DMS53 treated with DMSO at 0.1 percent for 48 hours (cell line): ENCODE results near the gene CPB2.

Experiments
- DNase-seq: peaks from one replicate; lab custom pipeline; 2025; ENCODE audit not compliant: unreplicated experiment; lab: John Stamatoyannopoulos, UW

Gene CPB2

DNA sequence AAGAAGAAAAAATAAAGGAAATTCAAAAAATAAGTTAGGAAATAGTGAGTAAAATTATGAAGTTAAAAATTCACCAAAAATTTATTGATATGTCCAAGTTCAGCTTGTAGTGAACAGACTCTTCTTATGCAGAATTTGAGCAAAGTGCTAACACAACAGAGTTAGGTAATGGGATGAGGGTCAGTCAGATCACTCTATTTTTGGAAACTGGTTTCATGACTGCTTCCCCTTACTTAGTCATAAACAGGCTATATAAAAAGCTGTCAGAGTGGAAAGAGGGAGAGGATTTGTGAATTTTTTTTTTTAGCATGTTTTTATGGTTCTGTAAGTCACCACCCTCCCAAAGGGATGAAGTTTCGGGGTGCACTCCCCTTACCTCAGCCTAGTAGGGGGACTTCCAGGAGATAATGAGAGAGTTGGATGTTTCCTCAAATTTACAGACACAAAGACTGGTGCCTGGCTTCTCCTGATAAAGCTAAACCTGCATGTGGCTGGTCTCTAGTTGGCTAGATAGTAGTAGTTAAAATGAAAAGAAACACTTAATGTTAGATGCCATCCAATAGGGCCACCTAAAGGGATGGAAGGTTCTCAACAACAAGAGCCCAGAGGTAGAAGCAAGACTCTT, 4.5 kb downstream of the CPB2 start:
- no peak for DNase-seq

DNA sequence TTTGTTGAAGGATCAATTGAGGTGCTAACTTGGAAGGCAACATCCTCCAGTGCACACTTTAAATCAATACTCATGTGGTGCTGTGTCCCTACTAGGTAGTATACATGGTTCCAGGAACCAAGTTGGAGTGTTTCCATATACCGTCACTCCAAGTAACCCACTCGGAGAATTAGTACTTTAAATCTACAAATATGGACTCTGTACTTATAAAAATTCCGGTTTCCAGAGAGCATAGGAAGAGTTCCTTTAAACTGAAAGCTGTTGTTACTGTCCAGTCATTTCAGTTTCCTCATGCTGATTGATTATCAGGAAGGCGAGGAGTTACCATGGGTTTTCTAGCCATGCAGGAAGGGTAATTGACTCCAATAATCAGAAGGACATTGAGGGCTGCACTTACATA, 7.2 kb downstream of the CPB2 start:
- DNase-seq: no peak

DNA sequence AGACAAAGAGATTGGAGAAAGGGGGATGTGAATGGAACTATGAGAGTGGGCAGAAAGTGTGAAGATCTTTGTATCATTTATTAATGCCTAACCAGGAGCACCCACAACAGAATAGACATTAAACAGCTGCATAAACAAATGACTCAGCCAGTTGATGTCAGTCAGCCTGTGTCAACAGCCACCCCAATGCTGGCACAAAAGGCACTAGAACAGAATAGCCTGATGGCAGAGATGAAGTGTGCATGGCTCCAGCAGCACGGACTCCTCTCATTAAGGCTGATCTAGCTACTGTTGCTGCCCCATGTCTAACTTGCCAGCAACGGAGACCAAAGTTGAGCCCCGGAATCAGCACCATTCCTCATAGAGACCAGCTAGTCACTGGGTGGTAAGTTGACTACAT, 7.8 kb downstream of the CPB2 start:
- peak; percentile 87 for DNase-seq

DNA sequence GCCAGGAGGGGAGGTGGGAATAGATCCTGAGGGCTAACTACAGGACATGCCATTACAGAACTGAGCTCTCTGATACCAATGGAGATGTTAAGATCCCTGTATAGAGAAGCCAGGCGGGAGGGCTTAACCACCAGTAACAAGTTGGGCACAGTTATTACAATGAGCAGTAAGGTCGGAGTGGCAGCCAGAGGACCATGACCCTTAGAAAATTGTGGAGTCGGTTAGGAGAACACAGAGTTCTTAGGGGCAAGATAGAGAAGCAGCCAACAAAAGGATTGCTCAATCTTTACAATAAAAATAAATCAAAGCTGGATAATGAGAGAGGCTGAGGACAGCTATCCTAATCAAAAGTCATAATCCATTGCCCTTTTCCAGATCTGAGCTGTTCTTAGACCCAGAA, 10.4 kb downstream of the CPB2 start:
- no peak for DNase-seq

DNA sequence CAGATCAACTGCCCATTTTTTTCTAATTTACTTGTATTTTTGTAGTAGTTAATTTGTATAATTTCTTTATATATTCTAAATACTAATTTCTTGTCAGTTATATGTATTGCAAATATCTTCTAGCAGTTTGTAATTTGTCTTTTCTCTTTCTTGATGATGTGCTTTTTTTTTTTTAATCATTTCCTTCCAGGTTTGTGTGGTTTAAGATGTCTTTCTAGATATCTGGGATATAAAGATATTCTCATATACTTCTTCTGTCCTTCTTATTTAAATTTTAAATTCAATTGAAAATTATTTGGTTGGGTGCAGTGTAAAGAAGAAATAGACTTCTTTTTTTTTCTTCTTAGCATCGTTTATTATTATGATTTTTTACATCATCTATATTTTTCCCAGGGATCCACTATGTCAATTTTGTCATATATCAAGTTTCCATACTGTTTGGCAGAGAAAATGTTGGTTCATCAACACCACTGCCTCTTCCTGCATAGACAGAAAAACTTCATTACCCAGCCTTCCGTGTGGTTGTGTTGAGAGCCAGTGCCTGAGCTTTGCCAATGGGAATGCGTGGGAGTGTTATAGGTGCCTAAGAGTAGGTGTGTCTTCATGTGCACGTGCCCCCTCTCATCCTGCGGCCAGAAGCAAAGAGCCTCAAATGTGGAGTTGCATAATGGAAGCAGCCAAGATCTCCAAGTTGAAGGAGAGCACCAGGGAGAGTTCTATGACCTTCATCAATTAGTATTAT, 15.8 kb downstream of the CPB2 start:
- no peak for DNase-seq

DNA sequence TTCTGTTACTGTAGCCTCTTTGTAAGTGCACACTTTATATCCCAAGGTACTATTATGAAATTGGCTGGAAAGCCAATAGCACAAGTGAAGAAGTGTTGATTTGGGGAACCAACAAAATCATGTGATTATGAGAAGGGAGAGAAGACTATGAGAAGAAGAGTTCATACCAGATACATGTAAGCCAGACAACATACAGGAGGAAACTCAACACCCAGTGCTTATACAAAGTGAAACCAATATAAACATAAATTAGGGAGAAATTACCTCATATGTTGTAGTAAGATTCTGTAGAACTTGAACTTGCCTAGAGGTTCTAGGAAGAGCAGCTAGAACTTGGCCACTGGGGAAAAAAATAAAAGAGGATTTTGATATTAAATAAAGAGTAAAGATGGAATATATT, 17.4 kb downstream of the CPB2 start:
- DNase-seq: no peak

DNA sequence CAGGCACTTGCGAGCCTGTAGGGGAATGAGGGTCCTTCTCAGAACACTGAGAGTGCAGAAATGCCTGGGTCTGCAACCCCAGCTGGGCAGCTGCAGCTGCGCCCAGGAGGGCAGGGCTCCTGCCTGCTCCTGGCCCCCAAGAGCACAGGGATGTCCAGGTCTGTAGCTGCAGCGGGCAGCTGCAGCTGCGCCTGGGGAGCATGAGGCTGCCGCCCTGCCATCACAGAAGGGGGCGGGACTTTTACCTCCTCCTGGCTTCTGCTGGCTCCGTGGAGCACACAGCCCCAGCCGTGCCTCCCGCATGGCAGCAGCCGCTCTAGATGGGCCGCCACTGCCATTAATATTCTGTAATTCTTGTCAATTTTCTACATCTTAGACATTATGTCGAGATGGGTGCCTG, 17.8 kb downstream of the CPB2 start:
- DNase-seq: no peak

DNA sequence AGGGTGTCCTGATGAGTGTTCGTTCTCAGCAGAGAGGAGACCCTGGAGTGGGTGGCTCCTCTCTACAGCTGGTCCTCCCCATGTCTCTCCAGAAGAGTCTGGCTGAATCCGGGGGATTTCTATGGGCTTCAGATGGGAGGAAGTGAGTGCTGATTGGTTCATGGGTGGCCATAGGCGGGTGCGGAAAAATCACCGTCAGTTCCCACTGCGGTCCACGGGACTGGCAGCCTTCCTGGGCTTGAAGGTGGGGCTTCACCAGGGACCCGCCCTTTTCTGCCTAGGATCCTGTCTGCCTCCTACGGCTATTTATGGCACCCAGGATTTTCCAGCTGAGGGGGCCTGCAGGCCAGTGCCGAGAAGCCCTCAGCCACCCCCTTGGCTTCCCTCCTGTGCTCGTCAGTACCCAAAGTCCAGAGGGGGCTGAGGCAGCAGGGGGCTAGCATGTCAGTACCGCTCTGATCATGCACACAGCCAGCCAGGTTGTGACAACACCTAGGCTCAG, 18.4 kb downstream of the CPB2 start:
- DNase-seq: no peak

DNA sequence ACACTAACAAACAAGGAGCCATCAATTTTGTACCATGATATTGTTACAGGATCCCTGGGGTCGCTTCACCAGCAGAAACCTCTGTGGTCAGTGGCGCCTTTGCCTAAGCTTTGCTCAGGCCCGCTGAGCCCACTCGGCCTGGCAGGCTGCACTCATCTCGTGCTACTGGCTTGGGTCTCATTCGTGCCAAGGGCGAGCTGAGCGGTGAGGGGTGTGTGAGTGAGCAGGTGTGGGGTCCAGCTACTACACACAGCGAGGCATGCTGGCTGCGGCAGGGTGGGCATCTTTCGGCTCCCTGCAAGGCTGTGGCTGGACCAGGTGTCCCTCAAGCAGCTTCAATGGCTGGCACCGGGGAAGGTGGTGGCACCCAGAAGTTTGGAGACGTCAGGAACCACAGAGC, 19.1 kb downstream of the CPB2 start:
- no peak for DNase-seq

DNA sequence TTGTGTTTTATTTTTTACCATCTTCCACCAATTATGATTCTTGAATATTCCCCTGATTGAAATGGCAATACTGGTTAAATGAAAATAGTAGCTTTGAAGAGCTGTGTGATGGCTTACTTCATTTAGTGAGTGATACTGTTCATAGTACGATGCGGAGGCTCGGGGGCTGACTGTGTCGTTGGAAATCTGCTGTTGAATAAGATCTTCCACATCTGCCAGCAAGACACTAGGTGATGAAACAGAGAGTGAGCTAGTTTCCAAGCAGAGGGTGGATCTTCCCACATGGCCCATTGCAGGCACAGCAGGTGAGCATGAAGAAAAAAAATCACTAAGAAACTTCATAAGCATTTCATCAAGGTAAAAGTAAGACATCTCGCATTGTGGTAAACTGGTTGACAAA, 22.5 kb downstream of the CPB2 start:
- no peak for DNase-seq

DNA sequence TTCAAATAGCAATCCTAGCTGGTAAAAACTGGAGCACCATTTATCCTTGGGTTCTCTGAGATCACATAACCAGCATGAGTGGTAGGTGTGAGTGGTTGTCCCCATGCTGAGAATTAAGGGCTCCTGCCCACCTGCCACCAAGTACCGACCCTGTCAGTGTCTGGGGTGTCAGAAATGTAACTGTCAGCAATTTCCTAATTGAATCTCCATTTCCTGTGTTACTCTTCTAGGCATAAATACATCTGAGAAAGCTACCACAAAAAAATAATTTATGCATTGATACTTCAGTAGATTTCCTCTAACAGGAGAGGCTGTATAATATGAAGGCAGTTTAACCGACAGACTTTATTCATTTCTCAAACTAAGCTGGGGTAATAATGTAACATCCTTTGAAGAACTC, 25.1 kb downstream of the CPB2 start:
- DNase-seq: no peak

DNA sequence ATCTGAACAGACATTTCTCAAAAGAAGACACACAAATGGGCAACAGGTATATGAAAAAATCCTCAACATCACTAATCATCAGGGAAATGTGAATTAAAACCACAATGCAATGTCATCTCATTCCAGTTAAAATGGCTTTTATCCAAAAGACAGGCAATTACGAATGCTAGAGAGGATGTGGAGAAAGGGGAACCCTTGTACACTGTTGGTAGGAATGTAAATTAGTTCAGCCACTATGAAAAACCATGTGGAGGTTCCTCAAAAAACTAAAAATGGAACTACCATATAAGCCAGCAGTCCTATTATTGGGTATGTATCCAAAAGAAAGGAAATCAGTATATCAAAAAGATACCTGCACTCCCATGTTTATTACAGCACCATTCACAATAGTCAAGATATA, 27.6 kb downstream of the CPB2 start:
- no peak for DNase-seq

DNA sequence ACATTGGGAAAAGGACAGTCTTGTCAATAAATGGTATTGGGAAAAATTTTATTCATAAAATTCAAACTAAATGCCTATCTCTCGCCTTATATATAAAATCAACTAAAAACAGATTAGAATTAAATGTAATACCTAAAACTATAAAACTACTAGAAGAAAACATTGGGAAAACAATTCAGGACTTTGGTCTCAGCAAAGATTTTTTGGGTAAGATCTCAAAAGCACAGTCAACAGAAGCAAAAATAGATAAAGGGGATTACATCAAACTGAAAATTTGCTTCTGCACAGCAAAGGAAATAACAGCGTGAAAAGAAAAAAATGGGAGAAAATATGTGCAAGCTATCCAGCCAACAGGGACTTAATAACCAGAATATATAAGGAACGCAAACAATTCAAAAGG, 28.0 kb downstream of the CPB2 start:
- DNase-seq: no peak

DNA sequence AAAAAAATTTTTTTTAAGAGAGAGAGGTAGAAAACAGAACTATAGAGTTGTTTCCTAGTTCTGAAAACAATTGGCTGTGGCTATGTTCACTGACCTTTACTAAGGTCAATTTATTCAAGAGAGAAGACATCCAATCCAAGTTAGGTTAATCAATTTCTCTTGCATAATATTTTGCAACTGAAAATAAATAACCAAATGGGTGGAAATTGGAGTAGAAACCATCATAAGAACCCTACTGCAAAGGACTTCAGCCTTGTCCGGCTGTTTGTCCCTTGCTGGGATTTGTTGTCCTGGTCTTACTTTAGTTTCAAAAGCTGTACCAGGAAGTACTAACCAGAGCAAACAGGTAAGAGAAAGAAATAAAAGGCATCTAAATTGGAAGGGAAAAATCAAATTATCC, 29.0 kb downstream of the CPB2 start:
- DNase-seq: no peak

DNA sequence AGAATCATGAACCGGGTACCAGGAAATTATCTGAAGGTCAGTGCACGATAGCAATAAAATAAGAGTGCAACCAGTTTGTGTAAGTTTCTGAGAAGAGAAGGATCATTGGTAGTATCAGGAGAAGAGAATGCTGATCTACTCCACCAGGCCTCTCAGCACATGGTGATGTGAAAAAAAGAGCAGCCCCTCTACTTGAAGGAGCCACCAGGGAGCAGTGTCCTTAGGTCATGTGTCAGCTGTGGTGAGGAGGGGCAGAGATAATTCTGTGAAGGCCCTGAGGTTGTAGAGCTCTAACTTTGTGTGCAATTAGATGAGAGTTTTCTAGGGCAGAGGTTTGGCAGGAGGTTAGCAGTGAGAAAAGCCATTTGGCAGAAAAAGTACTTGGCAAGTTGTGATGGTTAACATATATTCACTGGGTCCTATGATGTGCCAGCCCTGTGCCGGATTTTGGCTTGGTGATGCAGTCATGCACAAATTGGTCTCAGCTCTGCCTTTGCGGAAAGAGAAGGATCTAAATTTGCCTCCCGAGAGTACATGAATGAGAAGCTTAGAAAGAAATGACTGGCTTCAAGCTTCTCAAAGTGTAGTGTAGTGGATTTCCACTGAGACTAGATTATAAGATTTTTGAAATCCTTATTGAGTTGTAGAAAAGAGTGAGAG, 33.1 kb downstream of the CPB2 start:
- no peak for DNase-seq

DNA sequence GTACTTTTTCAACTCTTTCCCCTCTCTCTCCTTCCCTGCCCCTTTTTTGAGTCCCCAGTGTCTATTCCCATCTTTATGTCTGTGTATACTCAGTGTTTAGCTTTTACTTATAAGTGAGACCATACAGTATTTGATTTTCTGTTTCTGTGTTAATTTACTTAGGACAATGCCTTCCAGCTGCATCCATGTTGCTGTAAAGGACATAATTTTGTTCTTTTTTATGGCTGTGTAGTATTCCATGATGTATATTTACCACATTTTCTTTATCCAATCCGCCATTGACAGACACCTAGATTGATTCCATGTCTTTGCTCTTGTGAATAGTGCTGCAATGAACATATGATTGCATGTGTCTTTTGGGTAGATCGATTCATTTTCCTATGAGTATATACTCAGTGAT, 41.5 kb downstream of the CPB2 start:
- DNase-seq: no peak

DNA sequence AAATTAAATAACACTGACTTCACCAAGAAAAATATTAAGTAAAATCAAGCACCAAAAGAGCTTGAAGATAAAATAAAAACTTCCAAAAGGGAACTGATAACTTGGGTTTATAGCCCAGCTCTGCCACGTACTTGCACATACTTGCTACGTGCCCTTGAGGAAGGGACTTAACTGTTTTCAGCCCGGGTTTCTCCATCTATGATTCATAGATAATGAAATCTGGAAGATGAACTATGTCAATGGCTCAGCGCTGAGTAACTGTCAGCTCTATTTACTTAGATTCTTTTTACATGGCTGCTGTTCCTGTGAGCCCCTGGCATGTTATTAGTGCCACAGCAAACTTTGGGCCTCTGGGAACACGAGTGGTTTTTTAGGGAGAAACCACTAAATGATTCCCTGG, 42.6 kb downstream of the CPB2 start:
- no peak for DNase-seq

DNA sequence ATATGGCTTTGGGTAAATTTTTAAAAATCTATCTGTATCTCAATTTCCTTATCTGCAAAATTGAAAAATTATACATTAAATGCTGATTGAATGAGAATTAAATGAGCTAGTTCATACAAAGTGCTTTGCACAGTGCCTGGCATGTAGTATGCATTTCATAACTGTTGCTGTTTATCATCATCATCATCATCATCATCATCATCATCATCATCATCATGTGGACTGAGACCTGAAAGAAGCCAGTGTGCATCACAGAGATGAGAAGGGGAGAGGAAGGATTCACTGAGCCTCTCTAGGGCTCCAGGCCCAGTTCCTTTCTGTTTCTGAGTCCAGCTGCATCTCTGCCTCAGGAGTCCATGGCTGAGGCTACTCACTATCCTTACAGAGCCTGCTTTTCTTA, 45.4 kb downstream of the CPB2 start:
- DNase-seq: no peak

DNA sequence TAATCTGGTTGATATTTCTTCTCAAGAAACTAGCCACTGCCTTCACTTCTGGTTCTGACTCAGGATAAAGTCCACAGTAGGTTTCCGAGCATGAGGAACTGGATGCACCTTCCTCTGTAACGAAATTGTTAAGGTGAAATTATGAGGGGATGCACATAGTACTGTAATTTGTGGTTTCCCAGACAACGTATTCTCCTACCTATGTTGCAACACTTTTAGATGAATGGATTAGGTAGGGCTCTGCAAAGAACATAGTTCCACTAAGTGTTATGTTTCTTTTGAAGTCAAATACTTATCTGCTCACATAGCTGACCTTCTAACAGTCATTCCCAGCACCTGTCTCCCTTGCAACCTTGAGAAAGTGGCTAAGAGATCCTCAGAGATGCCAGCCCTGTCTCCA, 46.6 kb downstream of the CPB2 start:
- DNase-seq: no peak

DNA sequence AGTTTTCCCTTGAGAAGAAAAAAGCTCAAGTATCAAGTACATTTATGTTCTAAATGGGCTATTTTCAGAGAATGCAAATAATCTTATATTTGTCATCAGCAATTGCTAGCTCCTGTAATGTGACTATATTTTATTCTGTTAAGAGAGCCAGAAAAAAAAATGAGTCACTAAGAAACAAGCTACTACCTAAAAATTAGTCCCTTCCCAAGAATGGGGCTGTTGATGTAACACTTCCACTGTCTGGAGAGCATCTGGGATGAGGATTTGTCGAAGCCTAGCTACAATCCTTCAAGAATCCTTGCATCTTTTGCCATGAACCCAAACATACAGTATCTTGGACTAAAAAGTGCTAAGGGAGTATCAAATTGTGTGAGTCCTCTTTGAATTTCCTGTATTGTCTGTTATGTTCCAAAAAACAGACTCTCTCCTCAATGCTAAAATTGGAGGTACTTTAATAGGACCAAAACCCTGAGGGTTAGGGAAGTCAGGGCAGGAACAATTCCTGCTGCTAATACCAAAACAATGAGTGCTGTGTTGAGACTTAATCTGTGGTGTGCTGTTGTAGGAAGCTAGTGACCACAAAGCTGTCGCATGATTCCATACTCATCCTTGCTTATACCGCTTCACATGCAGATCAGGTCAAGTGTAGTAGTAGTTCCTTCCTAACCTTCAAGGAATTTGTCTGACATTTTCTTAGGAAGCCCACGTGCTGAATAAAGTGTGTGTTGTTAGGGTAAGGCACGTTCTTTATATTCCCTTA, 47.4 kb downstream of the CPB2 start:
- no peak for DNase-seq

DNA sequence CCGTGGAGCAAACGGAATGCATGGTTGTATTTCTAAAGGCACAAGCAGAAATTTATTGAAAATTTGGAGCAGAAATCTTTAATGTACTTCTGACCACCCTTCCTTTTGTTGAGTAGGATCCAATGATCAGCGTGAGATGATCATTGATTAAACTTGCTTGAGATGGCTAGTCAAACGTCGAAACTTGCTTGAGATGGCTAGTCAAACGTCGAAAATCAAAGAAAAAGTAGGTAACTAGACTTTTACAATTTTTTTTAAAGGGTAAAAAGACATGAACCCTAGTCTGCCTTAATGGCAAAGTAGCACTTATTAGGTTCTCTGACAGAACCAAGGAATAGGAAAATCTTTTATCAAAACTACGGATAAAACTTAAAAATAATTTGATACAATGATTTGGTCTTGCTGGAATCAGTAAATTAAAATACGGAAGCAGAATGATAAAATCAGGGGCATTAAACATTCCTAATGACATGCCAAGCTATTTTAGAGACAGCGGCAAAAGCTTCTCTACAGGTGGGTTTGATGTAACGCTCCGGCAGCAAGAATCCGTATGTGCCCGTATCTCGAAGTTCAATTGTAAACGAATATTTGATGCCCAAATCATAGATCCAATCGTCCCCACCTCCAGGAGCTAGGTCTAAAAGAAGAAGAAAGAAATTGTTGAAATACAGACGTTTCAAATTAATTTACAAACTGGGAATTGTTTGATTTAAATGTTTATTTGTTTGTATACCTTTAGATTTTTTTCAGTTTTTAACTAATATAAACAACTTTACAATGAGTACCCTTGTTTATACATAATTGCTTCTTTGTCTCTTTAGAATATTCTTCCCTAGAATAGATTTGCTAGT, 51.4 kb downstream of the CPB2 start:
- DNase-seq: no peak
